Prostate gland (tissue), 2 donors: ENCODE results near the gene NEK1. TPM values are rescaled to one million over a fixed set of nuclear protein-coding genes. Genes with fewer than 3 reads are reported as not detected.

ENCODE experiments used
- DNase-seq: peaks from one replicate; pipeline ENCODE4 v3.0.0-alpha.2; 2019; ENCODE audit warnings: low spot score
- H3K27ac ChIP-seq, 2 donors: fragments of 200-600 bp; sonication (generic); 2 replicates each; pipeline ENCODE4 v1.5.1; 2017 to 2019
- H3K27me3 ChIP-seq: fragments of 200-600 bp; sonication (generic); replicated peaks from 2 replicates; pipeline ENCODE4 v1.5.1; 2019; ENCODE audit not compliant: insufficient read depth
- H3K36me3 ChIP-seq, 2 donors: fragments of 200-600 bp; sonication (generic); 1 replicate in 1 of 2; 2 replicates in 1 of 2; pipeline versions ENCODE4 v1.5.1 to v1.8.1; 2017 to 2019
- H3K4me1 ChIP-seq: fragments of 200-600 bp; sonication (generic); replicated peaks from 2 replicates; pipeline ENCODE4 v1.5.1; 2019
- H3K4me3 ChIP-seq, 2 donors: fragments of 200-600 bp; sonication (generic); 2 replicates each; pipeline ENCODE4 v1.5.1; 2017 to 2019
- H3K9me3 ChIP-seq: fragments of 200-600 bp; sonication (generic); 2 replicates; pipeline ENCODE4 v1.5.1; 2017
- CTCF ChIP-seq, 4 experiments: fragments of 200-600 bp in 2 of 4; fragments of 450-650 bp in 2 of 4; sonication (generic) in 2 of 4; IDR thresholded peaks; 1 replicate in 3 of 4; 2 replicates in 1 of 4; pipeline ENCODE4 v1.5.1; 2016 to 2019; ENCODE audit warnings: antibody characterized with exemption in 4 of 4, mild to moderate bottlenecking in 2 of 4, moderate library complexity in 2 of 4
- POLR2A ChIP-seq: fragments of 450-650 bp; IDR thresholded peaks from one replicate; pipeline ENCODE4 v1.6.1; 2016; ENCODE audit warnings: antibody characterized with exemption, mild to moderate bottlenecking
- POLR2AphosphoS5 ChIP-seq: sonication (generic); formaldehyde crosslinking; IDR thresholded peaks from one replicate; pipeline ENCODE4 v1.6.1; 2017; ENCODE audit warnings: antibody characterized with exemption
- WGBS: methylation state at CpG from one replicate; pipeline ENCODE4 v1.1.5; 2018; 5-methylcytosine and 5-hydroxymethylcytosine counted together
- intact Hi-C: fragments of 100-400 bp; cut with DNase I; formaldehyde crosslinking; loops from one replicate; pipeline ENCODE4 v1.14.2; 2022
- total RNA-seq, 2 donors: library from RNA; depleted of rRNA; stranded (reverse); fragments of >200 nt; gene quantifications; one replicate each; pipeline ENCODE4 v1.1.0, GENCODE V29; 2016

The NEK1 gene
- total RNA-seq, 2 donors from 2014 or later = 5.0 to 17.6 TPM

- H3K9me3 ChIP-seq = no peaks in the 10 kb centered on the region
- peaks cover 2% of the 10 kb centered on the region for H3K4me1 ChIP-seq
- H3K4me3 ChIP-seq = peak overlapping the region; percentile 31 to 48
- H3K36me3 ChIP-seq = no peaks in the 10 kb centered on the region
- no peaks in the 10 kb centered on the region for H3K27me3 ChIP-seq
- intact Hi-C loops = loop anchor here (5.0 kb wide), 1 partner anchor 37 kb away; the partner anchor contains the start of gene CLCN3
- no peak for DNase-seq
- WGBS = 42% methylated on average over 6 of the region's 6 CpGs
- TF ChIP-seq CTCF (IDR thresholded peaks at IDR 0.05) = no peak
- no peak for TF ChIP-seq POLR2AphosphoS5
- TF ChIP-seq POLR2A = no peak
- peak overlapping the region; percentile 78 to 91 for H3K27ac ChIP-seq
Observed at GRCh38 chr4:169658975-169659715, 46.8 kb upstream of the NEK1 start.

- TF ChIP-seq POLR2AphosphoS5 = no peak
- WGBS = 31% methylated on average over 2 of the region's 2 CpGs
- no peak for DNase-seq
Observed at GRCh38 chr4:169658196-169658595, 45.8 kb upstream of the NEK1 start.

GRCh38 chr4:169657470-169658107 is 45.2 kb upstream of the NEK1 start:
- peak overlapping the region in 1 of 2 donors; percentile 25 for H3K27ac ChIP-seq
- no peaks in the 10 kb centered on the region for H3K27me3 ChIP-seq
- H3K4me3 ChIP-seq = no peak overlapping the region
- intact Hi-C loops = loop anchor here (5.0 kb wide), 1 partner anchor 35 kb away; the partner anchor contains the start of gene CLCN3
- H3K4me1 ChIP-seq = peaks cover 2% of the 10 kb centered on the region
- no peaks in the 10 kb centered on the region for H3K36me3 ChIP-seq
- DNase-seq = no peak
- H3K9me3 ChIP-seq = no peaks in the 10 kb centered on the region
- TF ChIP-seq POLR2A (no peak), CTCF (IDR thresholded peaks at IDR 0.05) (no peak), POLR2AphosphoS5 (no peak)
- 92% methylated on average over 3 of the region's 3 CpGs for WGBS

More at GRCh38 chr4:169658196-169658595, 45.8 kb upstream of the NEK1 start:
- no peaks in the 10 kb centered on the region for H3K27me3 ChIP-seq
- peaks cover 2% of the 10 kb centered on the region for H3K4me1 ChIP-seq
- peak overlapping the region; percentile 78 to 91 for H3K27ac ChIP-seq
- intact Hi-C loops = loop anchor here (5.0 kb wide), 1 partner anchor 36 kb away; the partner anchor contains the start of gene CLCN3
- no peaks in the 10 kb centered on the region for H3K9me3 ChIP-seq
- no peaks in the 10 kb centered on the region for H3K36me3 ChIP-seq
- H3K4me3 ChIP-seq = no peak overlapping the region

GRCh38 chr4:169655401-169655800 is 43.0 kb upstream of the NEK1 start:
- Histone ChIP-seq H3K4me1 (peaks cover 2% of the 10 kb centered on the region), H3K4me3 (no peak overlapping the region), H3K36me3 (no peaks in the 10 kb centered on the region), H3K27ac (no peak overlapping the region), H3K9me3 (no peaks in the 10 kb centered on the region), H3K27me3 (no peaks in the 10 kb centered on the region)
- intact Hi-C loops = loop anchor here (5.0 kb wide), 1 partner anchor 33 kb away; the partner anchor contains the start of gene CLCN3
- TF ChIP-seq POLR2AphosphoS5 (no peak), POLR2A (no peak), CTCF (IDR thresholded peaks at IDR 0.05) (no peak)
- 96% methylated on average over 6 of the region's 6 CpGs for WGBS
- no peak for DNase-seq

GRCh38 chr4:169652535-169652934 is 40.2 kb upstream of the NEK1 start:
- Histone ChIP-seq H3K36me3 (no peaks in the 10 kb centered on the region), H3K4me3 (no peak overlapping the region), H3K27me3 (no peaks in the 10 kb centered on the region), H3K27ac (no peak overlapping the region), H3K4me1 (no peaks in the 10 kb centered on the region), H3K9me3 (no peaks in the 10 kb centered on the region)
- DNase-seq = no peak
- intact Hi-C loops = no loop called here
- no peak for TF ChIP-seq POLR2A
- TF ChIP-seq POLR2AphosphoS5 = no peak
- TF ChIP-seq CTCF (IDR thresholded peaks at IDR 0.05) = no peak
